SJCRH30 (cell line): Measurements from ENCODE around the gene PTGS2. TPM values are rescaled to one million over a fixed set of nuclear protein-coding genes. Genes with fewer than 3 reads are reported as not detected.
"Not testable (repeated sequence)": the region's sequence is repeated elsewhere in the genome, so short reads cannot be mapped to it uniquely, and the experiment has no call there.

Experiments
- DNase-seq, 2 experiments: peaks; one replicate each; pipeline ENCODE4 v3.0.0-alpha.2; 2015 to 2020
- H3K27ac ChIP-seq: fragments of 250-450 bp; sonication (Bioruptor Pico); 2 replicates; pipeline ENCODE4 v1.5.1; 2020; ENCODE audit warnings: mild to moderate bottlenecking, moderate library complexity
- H3K27me3 ChIP-seq: fragments of 250-450 bp; sonication (Bioruptor Pico); 2 replicates; pipeline ENCODE4 v1.5.1; 2020; ENCODE audit warnings: mild to moderate bottlenecking, moderate library complexity
- H3K36me3 ChIP-seq: fragments of 250-450 bp; sonication (Bioruptor Pico); 2 replicates; pipeline ENCODE4 v1.5.1; 2020; ENCODE audit warnings: mild to moderate bottlenecking, moderate library complexity
- H3K4me1 ChIP-seq: fragments of 250-450 bp; sonication (Bioruptor Pico); 2 replicates; pipeline ENCODE4 v1.5.1; 2020; ENCODE audit warnings: mild to moderate bottlenecking, moderate library complexity
- H3K4me3 ChIP-seq: fragments of 250-450 bp; sonication (Bioruptor Pico); 2 replicates; pipeline ENCODE4 v1.5.1; 2020; ENCODE audit warnings: mild to moderate bottlenecking, moderate library complexity
- H3K9me3 ChIP-seq: fragments of 250-450 bp; sonication (Bioruptor Pico); replicated peaks from 2 replicates; pipeline ENCODE4 v1.5.1; 2020; ENCODE audit warnings: mild to moderate bottlenecking, moderate library complexity
- total RNA-seq: library from RNA; depleted of rRNA; stranded (reverse); fragments of >200 nt; shearing (Covaris generic); gene quantifications from 2 replicates; pipeline ENCODE4 v1.2.3, GENCODE V29; 2014; rRNA removed

Gene PTGS2
- total RNA-seq, 1 experiment from 2014 or later, result not detected

- Histone ChIP-seq H3K4me1 (no peaks in the 10 kb centered on the region), H3K4me3 (no peak overlapping the region), H3K27me3 (no peaks in the 10 kb centered on the region), H3K9me3 (no peaks in the 10 kb centered on the region), H3K27ac (no peak overlapping the region), H3K36me3 (no peaks in the 10 kb centered on the region)
- no peak for DNase-seq
These were observed 31.6 kb downstream of the PTGS2 start for GRCh38 chr1:186648613-186649012.

- H3K4me3 ChIP-seq, H3K27me3 ChIP-seq, H3K27ac ChIP-seq, H3K36me3 ChIP-seq, H3K4me1 ChIP-seq, DNase-seq, H3K9me3 ChIP-seq: not testable (repeated sequence)
These were observed 32.2 kb downstream of the PTGS2 start for GRCh38 chr1:186647985-186648384.

DNA sequence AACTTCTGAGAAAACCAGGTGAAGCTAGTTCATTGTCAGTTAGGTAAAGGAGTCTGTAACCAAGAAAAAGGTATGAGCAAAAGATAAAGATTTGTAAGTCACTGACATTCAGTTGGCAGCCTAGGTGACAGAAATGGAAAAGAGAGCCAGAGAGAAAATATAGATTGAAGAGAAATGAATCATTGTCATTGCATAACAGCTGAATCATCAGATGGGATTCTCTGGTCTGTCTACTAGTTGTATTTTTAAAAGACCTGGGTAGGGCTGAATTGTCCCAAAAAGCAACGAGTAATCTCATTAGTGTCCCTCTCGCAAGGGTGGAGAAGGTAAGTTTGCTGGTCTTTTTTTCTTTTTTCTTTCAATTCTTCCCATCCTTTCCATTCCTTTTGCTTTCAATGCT, 36.6 kb downstream of the PTGS2 start:
- H3K36me3 ChIP-seq, result no peaks in the 10 kb centered on the region
- H3K27ac ChIP-seq, result no peak overlapping the region
- H3K9me3 ChIP-seq, result no peaks in the 10 kb centered on the region
- no peaks in the 10 kb centered on the region for H3K27me3 ChIP-seq
- DNase-seq, result no peak
- no peak overlapping the region for H3K4me3 ChIP-seq
- no peaks in the 10 kb centered on the region for H3K4me1 ChIP-seq

GRCh38 chr1:186637567-186637966, 42.7 kb downstream of the PTGS2 start:
- H3K27ac ChIP-seq, DNase-seq, H3K4me1 ChIP-seq, H3K9me3 ChIP-seq, H3K4me3 ChIP-seq, H3K36me3 ChIP-seq, H3K27me3 ChIP-seq: not testable (repeated sequence)

DNA sequence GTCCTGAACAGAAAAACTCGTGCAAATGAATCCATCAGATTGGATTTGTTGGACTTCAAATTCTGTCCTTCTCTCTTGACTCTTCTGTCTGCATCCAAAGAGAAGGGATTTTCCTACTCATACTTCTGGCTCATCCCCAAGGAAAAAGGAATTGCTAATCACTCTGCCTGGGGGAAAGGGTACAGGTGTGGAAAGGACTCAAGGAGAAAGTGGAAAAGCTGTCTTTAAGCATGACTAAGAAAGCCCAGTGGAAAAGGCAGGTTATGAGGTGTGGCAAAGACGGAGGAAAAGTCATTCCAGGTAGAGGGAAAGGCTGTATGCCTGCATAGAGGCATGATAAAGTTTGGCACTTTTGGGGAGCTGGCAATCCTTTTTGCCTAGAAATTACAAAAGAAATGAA, 43.4 kb downstream of the PTGS2 start:
- no peak for DNase-seq
- H3K4me1 ChIP-seq, result no peaks in the 10 kb centered on the region
- no peaks in the 10 kb centered on the region for H3K36me3 ChIP-seq
- H3K9me3 ChIP-seq, result no peaks in the 10 kb centered on the region
- no peaks in the 10 kb centered on the region for H3K27me3 ChIP-seq
- no peak overlapping the region for H3K4me3 ChIP-seq
- no peak overlapping the region for H3K27ac ChIP-seq

- H3K27ac ChIP-seq, result no peak overlapping the region
These were observed 45.7 kb downstream of the PTGS2 start for GRCh38 chr1:186634511-186634910.

GRCh38 chr1:186633116-186633515, 47.1 kb downstream of the PTGS2 start:
- no peak overlapping the region for H3K4me3 ChIP-seq
- H3K27me3 ChIP-seq, result no peaks in the 10 kb centered on the region
- H3K9me3 ChIP-seq, result no peaks in the 10 kb centered on the region
- no peaks in the 10 kb centered on the region for H3K36me3 ChIP-seq
- H3K27ac ChIP-seq, result no peak overlapping the region
- H3K4me1 ChIP-seq, result no peaks in the 10 kb centered on the region
- DNase-seq, result no peak

More at GRCh38 chr1:186634511-186634910, 45.7 kb downstream of the PTGS2 start:
- Histone ChIP-seq H3K27me3 (no peaks in the 10 kb centered on the region), H3K4me3 (no peak overlapping the region), H3K4me1 (no peaks in the 10 kb centered on the region), H3K36me3 (no peaks in the 10 kb centered on the region), H3K9me3 (no peaks in the 10 kb centered on the region)
- DNase-seq, result no peak

DNA sequence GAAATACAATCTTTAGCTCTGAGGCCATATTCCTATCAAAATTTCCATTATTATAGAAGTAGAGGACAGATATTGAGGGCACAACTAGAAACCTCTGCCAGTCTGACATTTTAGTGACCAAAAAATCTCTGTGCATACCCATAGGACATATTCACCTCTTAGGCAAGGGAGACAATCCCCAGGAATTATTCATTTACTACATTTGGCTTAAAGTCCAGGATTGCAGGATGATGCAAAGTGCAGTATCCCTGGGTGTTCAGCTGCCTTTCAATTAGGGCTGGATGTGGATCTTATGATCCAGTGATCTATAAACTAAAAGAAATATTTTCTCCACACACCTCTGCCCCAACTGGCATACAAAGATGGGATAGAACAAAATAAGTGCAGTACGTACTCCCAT, 50.9 kb downstream of the PTGS2 start:
- no peaks in the 10 kb centered on the region for H3K36me3 ChIP-seq
- H3K4me3 ChIP-seq, result no peak overlapping the region
- H3K9me3 ChIP-seq, result no peaks in the 10 kb centered on the region
- no peak overlapping the region for H3K27ac ChIP-seq
- no peaks in the 10 kb centered on the region for H3K4me1 ChIP-seq
- no peaks in the 10 kb centered on the region for H3K27me3 ChIP-seq
- no peak for DNase-seq

GRCh38 chr1:186628910-186629309, 51.3 kb downstream of the PTGS2 start:
- Histone ChIP-seq H3K27ac (no peak overlapping the region), H3K4me1 (no peaks in the 10 kb centered on the region), H3K9me3 (no peaks in the 10 kb centered on the region), H3K4me3 (no peak overlapping the region), H3K36me3 (no peaks in the 10 kb centered on the region), H3K27me3 (no peaks in the 10 kb centered on the region)
- DNase-seq, result no peak

GRCh38 chr1:186627019-186627418, 53.2 kb downstream of the PTGS2 start:
- no peaks in the 10 kb centered on the region for H3K9me3 ChIP-seq
- no peak overlapping the region for H3K4me3 ChIP-seq
- H3K36me3 ChIP-seq, result no peaks in the 10 kb centered on the region
- no peak overlapping the region for H3K27ac ChIP-seq
- no peaks in the 10 kb centered on the region for H3K27me3 ChIP-seq
- no peaks in the 10 kb centered on the region for H3K4me1 ChIP-seq
- no peak for DNase-seq

DNA sequence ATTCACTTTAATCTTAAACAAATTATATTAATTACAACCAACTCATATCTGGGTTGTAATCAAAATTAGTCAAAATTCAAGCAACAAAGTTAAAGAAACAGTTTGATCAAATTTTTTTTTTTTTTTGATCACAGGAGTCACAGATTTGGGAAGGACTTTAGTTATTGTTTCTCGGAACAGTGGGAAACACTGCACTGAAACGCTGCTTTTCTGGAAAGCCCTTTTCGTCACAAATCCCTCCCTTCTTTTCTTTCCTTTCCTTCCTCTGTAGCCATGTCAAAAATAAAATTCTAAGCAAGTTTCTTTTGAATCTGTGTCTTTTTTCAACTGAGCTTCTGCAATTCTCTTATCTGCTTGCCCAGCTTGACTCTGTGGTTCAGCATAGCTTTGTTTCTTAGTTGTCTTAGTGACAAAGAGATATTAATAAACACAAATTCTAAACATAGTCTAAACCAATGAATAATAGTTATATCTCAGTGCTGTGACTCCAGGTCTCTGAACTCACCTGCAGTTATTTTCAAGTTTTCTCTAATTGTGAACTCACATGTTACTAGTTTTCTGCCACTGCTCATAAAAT, 53.8 kb downstream of the PTGS2 start:
- no peaks in the 10 kb centered on the region for H3K4me1 ChIP-seq
- no peaks in the 10 kb centered on the region for H3K27me3 ChIP-seq
- no peaks in the 10 kb centered on the region for H3K9me3 ChIP-seq
- H3K27ac ChIP-seq, result no peak overlapping the region
- DNase-seq, result no peak
- no peak overlapping the region for H3K4me3 ChIP-seq
- H3K36me3 ChIP-seq, result no peaks in the 10 kb centered on the region

- no peaks in the 10 kb centered on the region for H3K36me3 ChIP-seq
- H3K4me1 ChIP-seq, result no peaks in the 10 kb centered on the region
- H3K27ac ChIP-seq, result no peak overlapping the region
- no peak for DNase-seq
- no peaks in the 10 kb centered on the region for H3K27me3 ChIP-seq
- H3K9me3 ChIP-seq, result no peaks in the 10 kb centered on the region
- H3K4me3 ChIP-seq, result no peak overlapping the region
These were observed 56.7 kb downstream of the PTGS2 start for GRCh38 chr1:186623551-186623950.

Other genes starting within 250 kb of the PTGS2 start
- not detected in 2 replicates for gene PDC, start 219.3 kb downstream of the PTGS2 start, total RNA-seq
- not detected in 2 replicates for gene PLA2G4A, start 148.5 kb upstream of the PTGS2 start, total RNA-seq